GM12891 (cell line): ENCODE data around the gene ZMIZ1.

ENCODE experiments used
- POLR2A ChIP-seq: IDR thresholded peaks from 2 replicates; pipeline ENCODE4 v1.6.1; 2011; ENCODE audit warnings: low read depth, low read length, control low read depth
- POLR2AphosphoS5 ChIP-seq: IDR thresholded peaks from 2 replicates; pipeline ENCODE4 v1.6.1; 2011; ENCODE audit warnings: low read depth, low read length, control low read depth

DNA sequence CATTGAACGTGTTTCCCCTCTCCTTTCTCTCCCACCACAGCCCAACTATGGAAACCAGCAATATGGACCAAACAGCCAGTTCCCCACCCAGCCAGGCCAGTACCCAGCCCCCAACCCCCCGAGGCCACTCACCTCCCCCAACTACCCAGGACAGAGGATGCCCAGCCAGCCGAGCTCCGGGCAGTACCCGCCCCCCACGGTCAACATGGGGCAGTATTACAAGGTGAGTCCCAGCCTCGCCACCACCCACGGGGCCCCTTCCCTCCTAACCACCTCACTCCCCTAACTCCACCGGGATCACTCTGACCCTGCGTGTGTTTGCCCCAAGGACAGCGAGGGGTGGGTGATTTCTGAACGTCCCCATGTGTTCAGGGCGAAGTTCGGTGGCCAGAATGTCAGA is 227.7 kb downstream of the ZMIZ1 start:
- TF ChIP-seq POLR2AphosphoS5 (no peak), POLR2A (no peak)
